Liver (tissue), 3 donors: ENCODE results near the gene MAPK1.

Experiments
- EGR1 ChIP-seq, 2 donors: IDR thresholded peaks; 2 replicates each; pipeline ENCODE4 v1.6.1; 2016 to 2018; ENCODE audit warnings: antibody characterized with exemption in 2 of 2, low read depth in 2 of 2
- FOXA2 ChIP-seq: IDR thresholded peaks from 2 replicates; pipeline ENCODE4 v1.6.1; 2016; ENCODE audit warnings: antibody characterized with exemption
- GABPA ChIP-seq, 2 donors: IDR thresholded peaks in 1 of 2; conservative IDR thresholded peaks in 1 of 2; 2 replicates each; pipeline ENCODE4 v1.6.1; 2016; ENCODE audit warnings: antibody characterized with exemption in 2 of 2, mild to moderate bottlenecking in 1 of 2, moderate library complexity in 1 of 2
- JUND ChIP-seq, 2 donors: IDR thresholded peaks; 2 replicates each; pipeline ENCODE4 v1.6.1; 2016; ENCODE audit warnings: antibody characterized with exemption in 2 of 2
- NR2F2 ChIP-seq: IDR thresholded peaks from 2 replicates; pipeline ENCODE4 v1.6.1; 2016; ENCODE audit warnings: antibody characterized with exemption
- RAD21 ChIP-seq, 2 donors: IDR thresholded peaks; 2 replicates each; pipeline ENCODE4 v1.6.1; 2016; ENCODE audit warnings: antibody characterized with exemption in 2 of 2, mild to moderate bottlenecking in 2 of 2
- RXRA ChIP-seq, 2 donors: IDR thresholded peaks; 2 replicates each; pipeline ENCODE4 v1.6.1; 2017 to 2018; ENCODE audit warnings: antibody characterized with exemption in 2 of 2, mild to moderate bottlenecking in 1 of 2
- TAF1 ChIP-seq: conservative IDR thresholded peaks from 2 replicates; pipeline ENCODE4 v1.6.1; 2016; ENCODE audit warnings: antibody characterized with exemption, mild to moderate bottlenecking
- YY1 ChIP-seq: IDR thresholded peaks from 2 replicates; pipeline ENCODE4 v1.6.1; 2016; ENCODE audit warnings: antibody characterized with exemption, mild to moderate bottlenecking
- TF ChIP-seq, protein P1 (sequence below): fragments of 150-350 bp; IDR thresholded peaks from 2 replicates; pipeline ENCODE4 v1.5.1; 2017; ENCODE audit warnings: improper control_type of control experiment, low read depth, low read length; ENCODE audit not compliant: missing input control
- TF ChIP-seq, protein P2 (sequence below): IDR thresholded peaks from 2 replicates; pipeline ENCODE4 v1.6.1; 2016; ENCODE audit warnings: antibody characterized with exemption, mild to moderate bottlenecking
- TF ChIP-seq, protein P3 (sequence below): IDR thresholded peaks from 2 replicates; pipeline ENCODE4 v1.6.1; 2016; ENCODE audit warnings: antibody characterized with exemption
- TF ChIP-seq, protein P4 (sequence below): IDR thresholded peaks from 2 replicates; pipeline ENCODE4 v1.6.1; 2016; ENCODE audit warnings: antibody characterized with exemption
- TF ChIP-seq, protein P5 (sequence below): IDR thresholded peaks from 2 replicates; pipeline ENCODE4 v1.6.1; 2016; ENCODE audit warnings: antibody characterized with exemption
- donor health status: healthy.
- donor health status: healthy.

DNA sequence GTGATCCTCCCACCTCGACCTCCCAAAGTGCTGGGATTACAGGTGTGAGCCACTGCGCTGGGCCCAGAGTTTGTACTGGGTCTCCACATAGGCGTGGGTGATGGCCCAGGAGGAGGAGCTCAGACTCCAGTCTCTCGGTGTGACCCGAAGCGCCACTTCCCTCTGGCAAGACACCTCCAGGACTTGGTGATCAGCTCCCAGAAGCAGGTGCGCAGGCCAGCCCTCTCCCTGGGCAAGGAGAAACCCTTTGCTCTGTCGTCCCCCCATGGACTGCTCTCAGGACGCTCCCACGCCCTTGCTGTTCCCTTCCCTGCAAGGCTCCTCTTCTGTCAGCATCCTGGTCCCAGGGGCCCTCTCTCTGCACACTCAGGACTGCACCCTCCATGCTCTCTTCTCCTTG lies 126.4 kb downstream of the MAPK1 start:
- TF ChIP-seq, protein P1, sequence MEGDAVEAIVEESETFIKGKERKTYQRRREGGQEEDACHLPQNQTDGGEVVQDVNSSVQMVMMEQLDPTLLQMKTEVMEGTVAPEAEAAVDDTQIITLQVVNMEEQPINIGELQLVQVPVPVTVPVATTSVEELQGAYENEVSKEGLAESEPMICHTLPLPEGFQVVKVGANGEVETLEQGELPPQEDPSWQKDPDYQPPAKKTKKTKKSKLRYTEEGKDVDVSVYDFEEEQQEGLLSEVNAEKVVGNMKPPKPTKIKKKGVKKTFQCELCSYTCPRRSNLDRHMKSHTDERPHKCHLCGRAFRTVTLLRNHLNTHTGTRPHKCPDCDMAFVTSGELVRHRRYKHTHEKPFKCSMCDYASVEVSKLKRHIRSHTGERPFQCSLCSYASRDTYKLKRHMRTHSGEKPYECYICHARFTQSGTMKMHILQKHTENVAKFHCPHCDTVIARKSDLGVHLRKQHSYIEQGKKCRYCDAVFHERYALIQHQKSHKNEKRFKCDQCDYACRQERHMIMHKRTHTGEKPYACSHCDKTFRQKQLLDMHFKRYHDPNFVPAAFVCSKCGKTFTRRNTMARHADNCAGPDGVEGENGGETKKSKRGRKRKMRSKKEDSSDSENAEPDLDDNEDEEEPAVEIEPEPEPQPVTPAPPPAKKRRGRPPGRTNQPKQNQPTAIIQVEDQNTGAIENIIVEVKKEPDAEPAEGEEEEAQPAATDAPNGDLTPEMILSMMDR: no peak
- TF ChIP-seq NR2F2: no peak
- TF ChIP-seq, protein P2, sequence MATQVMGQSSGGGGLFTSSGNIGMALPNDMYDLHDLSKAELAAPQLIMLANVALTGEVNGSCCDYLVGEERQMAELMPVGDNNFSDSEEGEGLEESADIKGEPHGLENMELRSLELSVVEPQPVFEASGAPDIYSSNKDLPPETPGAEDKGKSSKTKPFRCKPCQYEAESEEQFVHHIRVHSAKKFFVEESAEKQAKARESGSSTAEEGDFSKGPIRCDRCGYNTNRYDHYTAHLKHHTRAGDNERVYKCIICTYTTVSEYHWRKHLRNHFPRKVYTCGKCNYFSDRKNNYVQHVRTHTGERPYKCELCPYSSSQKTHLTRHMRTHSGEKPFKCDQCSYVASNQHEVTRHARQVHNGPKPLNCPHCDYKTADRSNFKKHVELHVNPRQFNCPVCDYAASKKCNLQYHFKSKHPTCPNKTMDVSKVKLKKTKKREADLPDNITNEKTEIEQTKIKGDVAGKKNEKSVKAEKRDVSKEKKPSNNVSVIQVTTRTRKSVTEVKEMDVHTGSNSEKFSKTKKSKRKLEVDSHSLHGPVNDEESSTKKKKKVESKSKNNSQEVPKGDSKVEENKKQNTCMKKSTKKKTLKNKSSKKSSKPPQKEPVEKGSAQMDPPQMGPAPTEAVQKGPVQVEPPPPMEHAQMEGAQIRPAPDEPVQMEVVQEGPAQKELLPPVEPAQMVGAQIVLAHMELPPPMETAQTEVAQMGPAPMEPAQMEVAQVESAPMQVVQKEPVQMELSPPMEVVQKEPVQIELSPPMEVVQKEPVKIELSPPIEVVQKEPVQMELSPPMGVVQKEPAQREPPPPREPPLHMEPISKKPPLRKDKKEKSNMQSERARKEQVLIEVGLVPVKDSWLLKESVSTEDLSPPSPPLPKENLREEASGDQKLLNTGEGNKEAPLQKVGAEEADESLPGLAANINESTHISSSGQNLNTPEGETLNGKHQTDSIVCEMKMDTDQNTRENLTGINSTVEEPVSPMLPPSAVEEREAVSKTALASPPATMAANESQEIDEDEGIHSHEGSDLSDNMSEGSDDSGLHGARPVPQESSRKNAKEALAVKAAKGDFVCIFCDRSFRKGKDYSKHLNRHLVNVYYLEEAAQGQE: no peak
- TF ChIP-seq JUND (IDR thresholded peaks at IDR 0.05): no peak
- no peak for TF ChIP-seq GABPA (IDR thresholded peaks at IDR 0.05 in 1 of 2, conservative IDR thresholded peaks at IDR 0.05 in 1 of 2)
- TF ChIP-seq, protein P3, sequence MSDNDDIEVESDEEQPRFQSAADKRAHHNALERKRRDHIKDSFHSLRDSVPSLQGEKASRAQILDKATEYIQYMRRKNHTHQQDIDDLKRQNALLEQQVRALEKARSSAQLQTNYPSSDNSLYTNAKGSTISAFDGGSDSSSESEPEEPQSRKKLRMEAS: no peak
- TF ChIP-seq, protein P4, sequence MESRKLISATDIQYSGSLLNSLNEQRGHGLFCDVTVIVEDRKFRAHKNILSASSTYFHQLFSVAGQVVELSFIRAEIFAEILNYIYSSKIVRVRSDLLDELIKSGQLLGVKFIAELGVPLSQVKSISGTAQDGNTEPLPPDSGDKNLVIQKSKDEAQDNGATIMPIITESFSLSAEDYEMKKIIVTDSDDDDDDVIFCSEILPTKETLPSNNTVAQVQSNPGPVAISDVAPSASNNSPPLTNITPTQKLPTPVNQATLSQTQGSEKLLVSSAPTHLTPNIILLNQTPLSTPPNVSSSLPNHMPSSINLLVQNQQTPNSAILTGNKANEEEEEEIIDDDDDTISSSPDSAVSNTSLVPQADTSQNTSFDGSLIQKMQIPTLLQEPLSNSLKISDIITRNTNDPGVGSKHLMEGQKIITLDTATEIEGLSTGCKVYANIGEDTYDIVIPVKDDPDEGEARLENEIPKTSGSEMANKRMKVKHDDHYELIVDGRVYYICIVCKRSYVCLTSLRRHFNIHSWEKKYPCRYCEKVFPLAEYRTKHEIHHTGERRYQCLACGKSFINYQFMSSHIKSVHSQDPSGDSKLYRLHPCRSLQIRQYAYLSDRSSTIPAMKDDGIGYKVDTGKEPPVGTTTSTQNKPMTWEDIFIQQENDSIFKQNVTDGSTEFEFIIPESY: no peak
- TF ChIP-seq EGR1 (IDR thresholded peaks at IDR 0.05; ENCODE audit: low read depth in 2 of 2): no peak
- no peak for TF ChIP-seq RXRA (IDR thresholded peaks at IDR 0.05)
- no peak for TF ChIP-seq YY1
- TF ChIP-seq, protein P5, sequence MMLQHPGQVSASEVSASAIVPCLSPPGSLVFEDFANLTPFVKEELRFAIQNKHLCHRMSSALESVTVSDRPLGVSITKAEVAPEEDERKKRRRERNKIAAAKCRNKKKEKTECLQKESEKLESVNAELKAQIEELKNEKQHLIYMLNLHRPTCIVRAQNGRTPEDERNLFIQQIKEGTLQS: no peak
- no peak for TF ChIP-seq TAF1
- TF ChIP-seq FOXA2: no peak
- no peak for TF ChIP-seq RAD21 (IDR thresholded peaks at IDR 0.05)
